Stimulated activated CD4-positive, alpha-beta T cell treated with anti-CD3 and anti-CD28 coated beads, Interleukin-2, amount 100 ng/mL, for 24 hours (primary cell): Measurements from ENCODE around the gene AFG3L2.
A peak's percentile ranks its signal among the peaks of the same experiment; 100 is the strongest.
"Not testable (repeated sequence)": the region's sequence is repeated elsewhere in the genome, so short reads cannot be mapped to it uniquely, and the experiment has no call there.

Experiments
- DNase-seq, 2 donors: peaks; one replicate each; pipeline ENCODE4 v3.0.0-alpha.2; 2020

Gene AFG3L2

GRCh38 chr18:12394428-12394827 lies 17.4 kb upstream of the AFG3L2 start:
- peak in 1 of 2 donors; percentile 19 for DNase-seq

DNA sequence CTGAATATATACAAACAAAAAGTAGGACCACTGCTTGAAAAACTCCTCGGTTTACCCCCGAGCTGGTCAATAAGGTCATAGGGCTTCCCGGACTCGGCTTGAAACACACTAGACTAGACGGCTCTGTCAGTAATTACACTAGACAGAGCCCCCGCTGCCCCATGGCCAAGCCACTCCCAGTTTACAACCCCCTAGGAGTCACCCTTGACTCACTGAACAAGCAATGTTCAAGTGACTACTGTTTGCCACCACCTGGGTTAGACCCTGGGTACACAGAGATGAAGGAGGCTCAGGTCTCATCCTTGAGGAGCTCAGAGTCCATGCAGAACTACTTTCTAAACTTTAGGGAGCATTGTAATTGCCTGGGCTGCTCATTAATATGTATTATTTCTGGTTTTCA lies 17.0 kb upstream of the AFG3L2 start:
- no peak for DNase-seq

DNA sequence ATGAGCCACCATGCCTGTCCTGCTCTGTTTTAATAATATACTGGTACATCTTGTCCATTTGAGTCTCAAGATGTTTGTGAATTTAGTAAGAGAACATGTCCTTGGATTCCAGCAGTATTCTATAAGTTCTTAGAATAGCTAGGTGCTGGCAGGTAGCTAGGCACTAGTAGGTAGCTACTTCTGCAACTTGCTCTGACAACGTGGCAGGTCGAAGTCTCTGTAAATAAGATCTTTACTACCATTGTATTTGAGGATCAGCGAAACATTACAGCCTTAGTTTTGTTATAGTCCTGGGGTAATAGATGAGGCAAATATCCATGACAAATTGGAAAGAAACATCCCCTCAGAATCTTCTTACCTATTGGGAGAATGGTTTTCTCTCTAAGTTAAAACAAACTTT lies 16.5 kb upstream of the AFG3L2 start:
- no peak for DNase-seq

DNA sequence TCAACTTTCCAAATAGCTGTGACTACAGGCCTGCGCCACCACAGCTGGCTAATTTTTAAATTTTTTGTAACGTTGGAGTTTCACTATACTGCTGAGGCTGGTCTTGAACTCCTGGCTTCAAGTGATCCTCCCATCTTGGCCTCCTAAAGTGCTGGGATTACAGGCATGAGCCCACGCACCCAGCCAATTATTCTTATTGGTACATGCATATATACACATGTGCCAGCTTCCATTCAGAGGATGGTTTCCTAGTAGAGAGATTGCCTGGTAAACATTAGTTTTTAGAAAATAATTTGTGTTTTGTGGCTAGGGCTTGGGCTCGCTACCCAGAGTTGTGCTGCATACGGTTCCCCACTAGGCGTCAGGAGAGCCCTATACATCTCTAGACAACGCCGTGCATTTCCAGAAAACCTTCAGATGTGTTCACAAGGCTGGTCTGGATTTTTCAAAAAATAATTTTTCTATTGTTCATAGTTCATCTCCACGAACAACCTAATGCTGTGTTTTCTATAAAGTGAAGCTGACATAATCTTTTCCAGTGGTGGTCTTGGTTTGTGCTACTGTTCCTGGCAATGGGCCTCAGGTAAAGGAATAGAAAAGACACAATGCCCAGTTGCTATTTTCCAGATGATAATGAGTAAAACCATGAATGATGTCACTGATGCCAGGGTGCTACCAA lies 14.6 kb upstream of the AFG3L2 start:
- DNase-seq, result peak; percentile 47 to 55

DNA sequence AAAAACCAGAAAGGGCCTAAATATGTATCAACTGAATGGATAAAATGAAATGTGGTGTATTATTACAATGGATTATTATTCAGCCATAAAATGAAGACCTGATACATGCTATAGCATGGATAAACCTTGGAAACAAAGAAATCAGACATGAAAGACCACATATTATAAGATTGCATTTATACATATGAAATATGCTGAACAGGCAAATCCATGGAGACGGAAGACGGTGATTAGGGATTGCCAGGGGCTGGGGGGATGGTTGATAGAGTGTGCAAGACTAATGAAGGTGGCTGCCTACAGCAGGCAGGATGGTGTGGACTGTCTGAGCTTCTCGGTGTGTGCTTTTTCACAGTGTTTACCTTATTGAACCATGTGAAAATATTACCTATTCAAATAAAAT lies 11.4 kb upstream of the AFG3L2 start:
- no peak for DNase-seq

- DNase-seq, result no peak
These were observed 7.2 kb upstream of the AFG3L2 start for GRCh38 chr18:12384261-12384660.

DNA sequence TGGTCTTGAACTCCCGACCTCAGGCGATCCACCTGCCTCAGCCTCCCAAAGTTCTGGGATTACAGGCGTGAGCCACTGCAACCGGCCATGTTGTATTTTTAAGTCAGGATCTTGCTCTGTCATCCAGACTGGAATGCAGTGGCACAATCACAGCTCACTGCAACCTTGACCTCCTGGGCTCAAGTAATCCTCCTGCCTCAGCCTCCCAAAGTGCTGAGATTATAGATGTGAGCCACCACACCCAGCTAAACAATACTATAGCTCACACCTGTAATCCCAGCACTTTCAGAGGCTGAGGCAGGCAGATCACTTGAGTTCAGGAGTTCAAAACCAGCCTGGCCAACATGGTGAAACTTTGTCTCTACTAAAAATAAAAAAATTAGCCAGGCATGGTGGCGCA lies 6.7 kb upstream of the AFG3L2 start:
- DNase-seq, result not testable (repeated sequence)

DNA sequence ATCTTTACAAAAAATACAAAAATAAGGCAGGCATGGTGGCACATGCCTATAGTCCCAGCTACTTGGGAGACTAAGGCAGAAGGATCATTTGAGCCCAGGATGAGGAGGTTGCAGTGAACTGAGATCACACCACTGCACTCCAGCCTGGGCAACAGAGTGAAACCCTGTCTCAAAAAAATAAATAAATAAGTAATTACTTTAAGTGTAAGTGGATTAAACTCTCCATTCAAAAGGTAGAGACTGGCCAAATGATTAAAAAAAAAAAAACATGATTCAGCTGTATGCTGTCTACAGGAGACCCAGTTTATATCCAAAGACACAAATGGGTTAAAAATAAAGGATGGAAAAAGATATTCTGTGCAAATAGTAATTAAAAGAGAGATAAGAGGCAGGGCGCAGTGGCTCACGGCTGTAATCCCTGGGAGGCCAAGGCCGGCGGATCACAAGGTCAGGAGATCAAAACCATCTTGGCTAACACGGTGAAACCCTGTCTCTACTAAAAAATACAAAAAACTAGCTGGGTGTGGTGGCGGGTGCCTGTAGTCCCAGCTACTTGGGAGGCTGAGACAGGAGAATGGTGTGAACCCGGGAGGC lies 5.3 kb upstream of the AFG3L2 start:
- DNase-seq, result not testable (repeated sequence)

- not testable (repeated sequence) for DNase-seq
These were observed 1.2 kb upstream of the AFG3L2 start for GRCh38 chr18:12378198-12378558.

DNA sequence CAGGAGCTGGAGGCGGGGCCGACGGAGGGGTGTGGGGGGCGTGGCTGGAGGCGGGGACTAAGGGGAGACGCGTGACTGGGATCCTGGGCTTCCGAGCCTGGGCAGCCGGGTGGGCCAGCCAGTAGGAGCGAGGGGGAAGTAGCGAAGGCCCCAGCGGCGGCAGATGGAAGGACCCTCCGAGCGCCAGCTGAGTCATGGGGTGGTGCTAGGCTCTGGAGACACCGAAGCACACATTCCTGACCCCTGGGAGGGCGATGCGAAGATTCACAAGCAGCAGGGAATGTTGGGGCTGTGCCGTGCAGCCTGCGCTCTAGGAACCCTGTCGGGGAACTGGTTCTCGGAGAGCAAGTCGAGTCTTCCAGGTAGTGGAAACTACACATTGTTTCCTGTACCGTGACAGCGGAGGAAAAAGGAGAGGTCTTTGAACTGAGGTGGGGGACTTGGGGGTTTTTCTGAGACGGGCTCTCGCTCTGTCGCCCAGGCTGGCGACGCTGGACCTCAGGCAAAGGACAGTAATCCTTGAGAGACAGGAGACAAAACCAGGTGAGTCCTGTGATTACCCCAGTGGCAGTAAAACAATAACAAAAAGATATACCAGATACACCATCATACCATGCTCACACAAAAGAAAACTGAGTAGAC lies 650 bp upstream of the AFG3L2 start:
- no peak for DNase-seq

- DNase-seq, result peak in 1 of 2 donors; percentile 24
These were observed 833 bp downstream of the AFG3L2 start for GRCh38 chr18:12376034-12376753.

DNA sequence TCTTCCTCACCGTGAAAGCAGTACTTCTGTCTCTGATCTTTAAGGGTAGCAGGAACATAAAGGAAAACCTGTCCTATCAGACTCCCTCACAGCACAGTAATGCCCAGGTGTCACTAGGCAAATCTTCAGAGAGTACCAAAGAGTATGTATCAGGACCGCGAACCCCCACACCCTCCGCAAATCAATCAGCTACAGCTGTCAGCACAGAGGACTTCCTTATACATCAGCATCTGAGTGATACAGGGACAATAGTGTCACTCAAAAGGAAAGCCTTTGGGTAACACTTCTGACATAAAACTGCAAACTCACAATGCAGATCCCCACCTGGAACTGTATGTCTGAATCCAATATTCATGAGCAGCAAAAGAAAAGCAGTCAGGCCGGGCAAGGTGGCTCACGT lies 2.6 kb downstream of the AFG3L2 start:
- DNase-seq, result no peak

- no peak for DNase-seq
These were observed 3.3 kb downstream of the AFG3L2 start for GRCh38 chr18:12373771-12374116.

DNA sequence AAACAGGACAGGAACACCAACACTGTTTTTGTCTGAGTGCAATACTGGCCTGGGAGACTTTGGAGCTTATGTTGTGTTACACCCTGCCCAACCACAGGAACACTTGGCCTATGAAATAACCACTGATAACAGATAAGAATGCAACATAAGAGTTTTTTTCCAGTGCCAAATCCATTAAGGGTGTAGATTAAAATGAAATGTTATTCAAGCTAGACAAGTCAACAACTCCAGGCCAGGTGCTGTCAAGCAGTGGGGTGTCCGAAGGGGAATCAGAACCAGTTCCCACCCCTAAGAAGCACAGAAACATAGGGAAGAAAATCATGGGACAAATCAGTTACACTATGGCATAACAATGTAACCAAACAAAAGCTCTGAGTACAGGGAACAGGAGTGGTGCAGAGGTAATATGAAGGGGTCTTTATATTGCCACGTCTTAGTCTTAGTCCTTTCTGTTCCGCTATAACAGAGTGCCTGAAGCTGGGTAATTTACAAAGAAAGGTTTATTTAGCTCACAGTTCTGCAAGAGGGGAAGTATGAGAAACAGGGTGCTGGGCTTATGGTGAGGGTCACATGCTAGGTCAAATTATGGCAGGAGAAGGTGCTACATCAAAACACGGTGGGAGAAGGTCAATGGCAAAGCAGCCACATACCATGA lies 3.8 kb downstream of the AFG3L2 start:
- no peak for DNase-seq

GRCh38 chr18:12372406-12372805 lies 4.6 kb downstream of the AFG3L2 start:
- no peak for DNase-seq

- DNase-seq, result no peak
These were observed 5.4 kb downstream of the AFG3L2 start for GRCh38 chr18:12371590-12371989.

DNA sequence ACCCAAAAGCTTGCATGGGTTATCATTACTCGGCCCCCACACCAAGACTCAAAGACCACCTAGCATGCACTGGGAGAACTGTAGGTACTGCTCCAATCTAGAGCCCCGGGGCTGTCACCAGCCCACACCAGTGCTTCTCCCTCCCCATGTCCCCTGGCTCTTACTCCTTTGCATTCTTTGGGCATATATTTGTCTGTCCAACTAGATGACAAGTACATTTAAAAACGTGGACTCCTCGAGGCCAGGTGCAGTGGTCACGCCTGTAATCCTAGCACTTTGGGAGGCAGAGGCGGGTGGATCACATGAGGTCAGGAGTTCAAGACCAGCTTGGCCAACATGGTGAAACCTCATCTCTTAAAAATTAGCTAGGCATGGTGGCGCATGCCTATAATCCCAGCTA lies 7.8 kb downstream of the AFG3L2 start:
- DNase-seq, result no peak

- DNase-seq, result no peak
These were observed 10.2 kb downstream of the AFG3L2 start for GRCh38 chr18:12366784-12367183.

GRCh38 chr18:12366379-12366778 lies 10.6 kb downstream of the AFG3L2 start:
- no peak for DNase-seq

DNA sequence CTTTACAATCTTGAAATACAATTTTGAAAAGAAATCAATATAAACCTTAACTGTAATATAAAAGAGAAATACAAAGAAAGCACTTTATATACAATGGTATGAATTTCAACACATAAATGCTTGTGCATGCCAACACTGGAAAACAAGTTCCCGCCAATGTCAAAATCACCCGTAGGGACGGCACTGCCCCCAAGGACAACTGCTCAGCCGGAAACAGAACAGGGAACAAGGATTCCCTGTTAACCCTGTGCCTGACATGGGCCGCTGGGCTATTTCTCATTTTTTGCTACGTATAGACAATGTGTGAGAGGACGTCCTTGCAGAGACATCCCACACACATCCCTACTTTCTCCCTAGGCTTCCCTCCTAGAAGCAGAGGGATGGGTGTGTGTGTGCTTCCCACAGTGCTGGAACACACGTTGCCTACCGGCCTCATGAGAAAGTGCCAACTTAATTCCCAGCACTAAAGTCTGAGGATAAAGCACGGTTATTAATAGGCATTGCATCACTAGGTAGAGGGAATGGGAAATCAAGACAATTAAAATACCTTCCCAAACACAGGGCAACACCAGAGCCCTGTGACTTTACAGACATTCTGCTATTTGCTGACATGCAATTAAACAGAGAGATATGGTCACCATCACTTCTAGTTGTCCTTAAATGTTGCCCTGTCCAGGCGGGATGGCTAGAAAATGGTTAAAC lies 14.4 kb downstream of the AFG3L2 start:
- DNase-seq, result no peak

GRCh38 chr18:12361770-12362378 lies 15.2 kb downstream of the AFG3L2 start:
- no peak for DNase-seq

DNA sequence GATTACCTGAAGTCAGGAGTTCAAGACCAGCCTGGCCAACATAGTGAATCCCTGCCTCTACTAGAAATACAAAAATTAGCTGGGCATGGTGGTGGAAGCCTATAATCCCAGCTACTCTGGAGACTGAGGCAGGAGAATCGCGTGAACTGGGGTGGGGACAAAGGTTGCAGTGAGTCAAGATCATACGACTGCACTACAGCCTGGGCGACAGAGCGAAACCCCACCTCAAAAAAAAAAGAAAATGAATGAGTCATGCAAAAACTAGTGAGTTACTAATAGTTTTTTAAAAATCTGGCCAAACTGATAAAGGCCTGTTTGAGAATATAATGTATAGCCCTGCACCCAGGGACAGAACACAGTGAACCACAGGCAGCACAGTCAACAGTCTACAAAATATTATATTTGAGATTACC lies 17.5 kb downstream of the AFG3L2 start:
- DNase-seq, result no peak
